Measurements from ENCODE around the gene PRDM2. TPM values are rescaled to one million over a fixed set of nuclear protein-coding genes. Genes with fewer than 3 reads are reported as not detected.
"Not testable (repeated sequence)": the region's sequence is repeated elsewhere in the genome, so short reads cannot be mapped to it uniquely, and the experiment has no call there.

Gene PRDM2
- total RNA-seq, 2 donors from 2014 or later: 27.8 to 38.9 TPM

DNA sequence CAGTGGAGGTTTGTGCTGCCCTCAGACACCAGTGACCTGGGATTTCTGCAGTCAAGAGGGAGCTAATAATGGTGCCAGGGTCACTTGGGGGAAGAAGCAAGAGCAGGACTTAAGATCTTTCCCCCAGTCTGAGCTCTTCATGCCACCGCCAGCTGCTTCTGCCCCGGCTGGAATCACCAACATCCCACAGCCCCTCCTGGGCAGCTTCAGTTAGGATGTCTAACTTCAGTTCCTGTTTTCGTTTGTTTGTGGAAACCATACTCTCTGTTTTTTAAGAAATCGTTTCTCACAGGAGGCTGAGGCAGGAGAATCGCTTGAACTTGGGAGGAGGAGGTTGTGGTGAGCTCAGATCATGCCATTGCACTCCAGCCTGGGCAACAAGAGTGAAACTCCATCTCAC, 25.6 kb upstream of the PRDM2 start:
- DNase-seq (ENCODE audit: low spot score): no peak
- Histone ChIP-seq H3K4me1 (replicated peaks) (no peaks in the 10 kb centered on the region), H3K27ac (no peak overlapping the region), H3K36me3 (no peaks in the 10 kb centered on the region), H3K4me3 (no peak overlapping the region), H3K9me3 (no peaks in the 10 kb centered on the region), H3K27me3 (replicated peaks; ENCODE audit: insufficient read depth) (no peaks in the 10 kb centered on the region)
- WGBS: 57% methylated on average over 5 of the region's 5 CpGs
- intact Hi-C loops (cut with DNase I): no loop called here
- TF ChIP-seq, protein P1, sequence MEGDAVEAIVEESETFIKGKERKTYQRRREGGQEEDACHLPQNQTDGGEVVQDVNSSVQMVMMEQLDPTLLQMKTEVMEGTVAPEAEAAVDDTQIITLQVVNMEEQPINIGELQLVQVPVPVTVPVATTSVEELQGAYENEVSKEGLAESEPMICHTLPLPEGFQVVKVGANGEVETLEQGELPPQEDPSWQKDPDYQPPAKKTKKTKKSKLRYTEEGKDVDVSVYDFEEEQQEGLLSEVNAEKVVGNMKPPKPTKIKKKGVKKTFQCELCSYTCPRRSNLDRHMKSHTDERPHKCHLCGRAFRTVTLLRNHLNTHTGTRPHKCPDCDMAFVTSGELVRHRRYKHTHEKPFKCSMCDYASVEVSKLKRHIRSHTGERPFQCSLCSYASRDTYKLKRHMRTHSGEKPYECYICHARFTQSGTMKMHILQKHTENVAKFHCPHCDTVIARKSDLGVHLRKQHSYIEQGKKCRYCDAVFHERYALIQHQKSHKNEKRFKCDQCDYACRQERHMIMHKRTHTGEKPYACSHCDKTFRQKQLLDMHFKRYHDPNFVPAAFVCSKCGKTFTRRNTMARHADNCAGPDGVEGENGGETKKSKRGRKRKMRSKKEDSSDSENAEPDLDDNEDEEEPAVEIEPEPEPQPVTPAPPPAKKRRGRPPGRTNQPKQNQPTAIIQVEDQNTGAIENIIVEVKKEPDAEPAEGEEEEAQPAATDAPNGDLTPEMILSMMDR (IDR thresholded peaks at IDR 0.05): no peak
- TF ChIP-seq POLR2A (IDR thresholded peaks at IDR 0.05): no peak
- no peak for TF ChIP-seq POLR2AphosphoS5 (IDR thresholded peaks at IDR 0.05)

DNA sequence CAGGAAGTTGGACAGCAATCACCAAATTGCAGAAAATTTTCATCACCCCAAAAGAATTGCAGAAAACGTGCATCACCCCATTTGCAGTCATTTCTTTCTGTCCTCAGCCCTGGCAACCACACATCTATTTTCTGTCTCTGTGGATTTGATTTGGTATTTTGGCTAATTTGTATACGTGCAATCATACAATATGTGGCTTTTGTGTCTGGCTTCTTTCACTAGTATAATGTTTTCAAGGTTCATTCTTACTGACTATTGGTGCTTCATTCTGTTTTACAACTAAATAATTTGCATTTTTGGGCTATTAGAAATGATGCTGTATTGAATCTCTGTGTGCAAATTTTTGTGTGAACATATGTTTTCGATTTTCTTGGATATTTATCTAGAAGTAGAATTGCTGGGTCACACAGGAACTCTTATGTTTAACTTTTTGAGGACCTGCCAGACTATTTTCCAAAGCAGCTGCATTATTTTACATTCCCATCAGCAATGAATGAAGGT, 24.8 kb upstream of the PRDM2 start:
- no peak overlapping the region for H3K4me3 ChIP-seq
- WGBS: 53% methylated on average over 3 of the region's 3 CpGs
- no peak for DNase-seq (ENCODE audit: low spot score)
- TF ChIP-seq, protein P1 (IDR thresholded peaks at IDR 0.05): no peak
- TF ChIP-seq POLR2A (IDR thresholded peaks at IDR 0.05): no peak
- no peak for TF ChIP-seq POLR2AphosphoS5 (IDR thresholded peaks at IDR 0.05)
- no peaks in the 10 kb centered on the region for H3K9me3 ChIP-seq
- H3K4me1 ChIP-seq (replicated peaks): no peaks in the 10 kb centered on the region
- intact Hi-C loops (cut with DNase I): no loop called here
- H3K36me3 ChIP-seq: no peaks in the 10 kb centered on the region
- no peak overlapping the region for H3K27ac ChIP-seq
- H3K27me3 ChIP-seq (replicated peaks; ENCODE audit: insufficient read depth): no peaks in the 10 kb centered on the region

DNA sequence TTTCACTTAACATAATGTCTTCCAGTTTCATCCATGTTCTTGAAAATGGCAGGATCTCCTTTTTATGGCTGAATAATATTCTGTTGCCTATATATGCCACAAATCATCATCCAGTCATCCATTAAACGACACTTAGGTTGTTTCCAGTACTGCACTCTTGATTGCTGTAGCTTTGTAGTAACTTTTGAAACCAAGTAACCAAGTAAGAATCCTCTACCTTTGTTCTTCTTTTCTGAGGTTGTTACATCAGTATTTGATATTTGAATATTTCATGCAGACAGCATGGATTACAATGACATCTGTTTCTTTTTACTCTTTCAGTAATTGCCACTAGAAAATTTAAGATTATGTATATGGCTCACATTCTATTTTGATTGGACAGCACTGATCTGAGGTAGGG, 22.1 kb upstream of the PRDM2 start:
- no peaks in the 10 kb centered on the region for H3K9me3 ChIP-seq
- WGBS: 93% methylated on average over 1 of the region's 1 CpG
- H3K36me3 ChIP-seq: no peaks in the 10 kb centered on the region
- H3K4me3 ChIP-seq: no peak overlapping the region
- intact Hi-C loops (cut with DNase I): no loop called here
- H3K4me1 ChIP-seq (replicated peaks): no peaks in the 10 kb centered on the region
- TF ChIP-seq POLR2A (IDR thresholded peaks at IDR 0.05) (no peak), POLR2AphosphoS5 (IDR thresholded peaks at IDR 0.05) (no peak)
- TF ChIP-seq, protein P1 (IDR thresholded peaks at IDR 0.05): no peak
- no peaks in the 10 kb centered on the region for H3K27me3 ChIP-seq (replicated peaks; ENCODE audit: insufficient read depth)
- no peak for DNase-seq (ENCODE audit: low spot score)
- no peak overlapping the region for H3K27ac ChIP-seq

DNA sequence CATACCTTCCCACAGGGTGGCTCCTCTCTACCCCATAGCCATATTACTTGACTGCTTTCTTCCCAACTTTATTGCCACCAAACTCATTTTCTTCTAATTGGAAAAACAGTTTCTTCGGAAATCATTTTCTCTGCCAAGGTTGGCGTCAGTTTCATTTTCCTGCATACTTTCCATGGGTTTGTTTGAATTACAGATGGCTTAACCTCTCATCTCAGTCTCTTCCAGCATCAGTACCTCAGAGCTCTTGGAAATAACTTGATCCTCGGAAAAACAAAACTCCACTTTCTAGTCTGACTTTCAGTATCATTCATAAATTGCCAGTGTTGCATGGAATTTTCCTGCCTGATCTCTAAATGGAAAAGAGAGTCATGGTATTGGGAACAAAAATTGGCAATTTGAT, 20.3 kb upstream of the PRDM2 start:
- TF ChIP-seq POLR2A (IDR thresholded peaks at IDR 0.05) (no peak), POLR2AphosphoS5 (IDR thresholded peaks at IDR 0.05) (no peak)
- TF ChIP-seq, protein P1 (IDR thresholded peaks at IDR 0.05): no peak
- 75% methylated on average over 3 of the region's 3 CpGs for WGBS
- intact Hi-C loops (cut with DNase I): no loop called here
- no peak for DNase-seq (ENCODE audit: low spot score)
- Histone ChIP-seq H3K27ac (no peak overlapping the region), H3K36me3 (no peaks in the 10 kb centered on the region), H3K9me3 (no peaks in the 10 kb centered on the region), H3K27me3 (replicated peaks; ENCODE audit: insufficient read depth) (no peaks in the 10 kb centered on the region), H3K4me3 (no peak overlapping the region), H3K4me1 (replicated peaks) (no peaks in the 10 kb centered on the region)

DNA sequence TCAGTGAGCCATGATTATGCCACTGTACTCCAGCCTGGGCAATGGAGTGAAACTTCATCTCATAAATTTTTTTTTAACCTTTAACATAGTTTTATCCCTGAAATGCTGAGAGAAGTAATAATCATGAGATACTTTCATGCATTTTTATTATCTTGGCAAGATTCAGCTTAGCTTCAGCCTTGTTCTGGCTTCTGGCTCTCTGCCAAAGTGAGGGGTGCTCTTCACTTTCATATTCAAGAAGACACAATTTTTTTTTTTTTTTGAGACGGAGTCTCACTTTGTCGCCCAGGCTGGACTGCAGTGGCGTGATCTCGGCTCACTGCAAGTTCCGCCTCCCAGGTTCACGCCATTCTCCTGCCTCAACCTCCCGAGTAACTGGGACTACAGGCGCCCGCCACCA, 19.4 kb upstream of the PRDM2 start:
- intact Hi-C loops (cut with DNase I); H3K9me3 ChIP-seq; H3K4me1 ChIP-seq (replicated peaks); DNase-seq (ENCODE audit: low spot score); H3K27me3 ChIP-seq (replicated peaks; ENCODE audit: insufficient read depth); H3K36me3 ChIP-seq; H3K4me3 ChIP-seq; H3K27ac ChIP-seq: not testable (repeated sequence)
- 58% methylated on average over 9 of the region's 9 CpGs for WGBS
